Urothelium cell line (cell line): ENCODE results near the gene SORCS3.
A peak's percentile ranks its signal among the peaks of the same experiment; 100 is the strongest.

ENCODE experiments used
- DNase-seq: peaks from one replicate; pipeline ENCODE4 v3.0.0; 2011; ENCODE audit warnings: low spot score, mixed read lengths
- FAIRE-seq: peaks from 2 replicates; lab custom pipeline; 2011; peaks lifted over from hg19 to GRCh38; lab: Jason Lieb, UNC

Gene SORCS3

DNA sequence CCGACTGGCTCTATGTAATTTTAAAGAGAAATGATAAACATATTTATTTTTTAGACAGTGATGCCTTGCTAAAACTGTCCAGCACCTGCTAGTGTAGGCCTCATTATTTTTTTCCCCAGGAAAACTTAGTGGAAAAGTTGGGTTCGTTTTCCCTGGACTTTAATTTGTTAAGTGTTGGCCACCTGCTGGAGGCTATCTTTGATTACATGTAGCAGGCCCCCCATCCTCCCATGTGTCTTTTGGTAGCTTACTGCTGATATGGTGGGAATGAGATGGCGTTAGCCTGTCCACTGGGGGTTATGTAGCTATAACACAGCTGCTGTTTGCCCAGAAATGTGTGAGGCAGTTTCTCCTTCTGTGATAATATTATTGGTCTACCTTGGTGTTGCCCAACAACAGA lies 265.0 kb downstream of the SORCS3 start:
- no peak for DNase-seq
- no peak for FAIRE-seq

DNA sequence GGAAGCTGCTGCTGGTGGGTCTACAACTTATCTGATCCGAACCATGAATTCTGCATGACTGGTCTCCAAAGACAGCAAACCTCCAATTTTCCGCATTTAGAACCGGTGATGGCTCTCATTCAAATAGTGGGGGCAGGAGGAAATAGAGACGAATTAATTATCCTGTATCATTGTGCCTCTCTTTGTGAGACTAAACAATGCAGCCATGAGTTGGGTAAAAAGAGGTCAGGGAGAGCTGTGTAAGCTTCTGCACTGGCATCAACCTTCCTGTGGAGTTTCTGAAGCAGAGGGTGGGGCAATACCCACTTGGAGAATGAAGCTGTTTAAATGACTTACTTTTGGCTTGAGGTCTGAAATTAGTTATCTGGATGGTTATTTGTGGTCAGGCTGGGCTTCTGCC lies 266.4 kb downstream of the SORCS3 start:
- no peak for FAIRE-seq

GRCh38 chr10:104908581-104908980 lies 267.5 kb downstream of the SORCS3 start:
- no peak for DNase-seq
- FAIRE-seq: no peak

More for the DNA sequence above, 266.4 kb downstream of the SORCS3 start:
- DNase-seq: no peak

- FAIRE-seq (no peak), DNase-seq (no peak)
These were observed 269.6 kb downstream of the SORCS3 start for GRCh38 chr10:104910712-104911111.

DNA sequence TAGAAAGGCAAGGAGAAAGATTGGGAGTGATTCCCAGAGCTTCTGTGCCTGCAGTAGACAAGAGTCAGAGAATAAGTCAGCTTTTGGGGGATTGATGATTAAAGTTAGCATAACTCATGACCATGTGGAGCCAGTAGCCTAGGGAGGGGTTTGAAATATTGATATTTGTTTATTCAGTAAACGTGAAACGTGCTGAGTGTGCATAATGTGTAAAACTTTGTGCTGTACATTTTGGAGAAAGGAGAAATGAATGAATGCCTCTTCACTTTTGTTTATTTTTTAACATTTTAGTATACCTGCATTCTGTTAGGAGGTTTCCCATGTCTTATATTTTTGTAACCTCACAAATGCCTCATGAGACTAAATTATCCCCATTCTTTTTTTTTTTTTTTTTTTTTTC lies 272.3 kb downstream of the SORCS3 start:
- DNase-seq (no peak), FAIRE-seq (no peak)

GRCh38 chr10:104920476-104920875 lies 279.4 kb downstream of the SORCS3 start:
- no peak for DNase-seq
- FAIRE-seq: no peak

- DNase-seq (no peak), FAIRE-seq (no peak)
These were observed 280.7 kb downstream of the SORCS3 start for GRCh38 chr10:104921763-104922162.

GRCh38 chr10:104922810-104923209 lies 281.7 kb downstream of the SORCS3 start:
- DNase-seq (no peak), FAIRE-seq (no peak)

- FAIRE-seq (no peak), DNase-seq (no peak)
These were observed 282.4 kb downstream of the SORCS3 start for GRCh38 chr10:104923501-104923900.

DNA sequence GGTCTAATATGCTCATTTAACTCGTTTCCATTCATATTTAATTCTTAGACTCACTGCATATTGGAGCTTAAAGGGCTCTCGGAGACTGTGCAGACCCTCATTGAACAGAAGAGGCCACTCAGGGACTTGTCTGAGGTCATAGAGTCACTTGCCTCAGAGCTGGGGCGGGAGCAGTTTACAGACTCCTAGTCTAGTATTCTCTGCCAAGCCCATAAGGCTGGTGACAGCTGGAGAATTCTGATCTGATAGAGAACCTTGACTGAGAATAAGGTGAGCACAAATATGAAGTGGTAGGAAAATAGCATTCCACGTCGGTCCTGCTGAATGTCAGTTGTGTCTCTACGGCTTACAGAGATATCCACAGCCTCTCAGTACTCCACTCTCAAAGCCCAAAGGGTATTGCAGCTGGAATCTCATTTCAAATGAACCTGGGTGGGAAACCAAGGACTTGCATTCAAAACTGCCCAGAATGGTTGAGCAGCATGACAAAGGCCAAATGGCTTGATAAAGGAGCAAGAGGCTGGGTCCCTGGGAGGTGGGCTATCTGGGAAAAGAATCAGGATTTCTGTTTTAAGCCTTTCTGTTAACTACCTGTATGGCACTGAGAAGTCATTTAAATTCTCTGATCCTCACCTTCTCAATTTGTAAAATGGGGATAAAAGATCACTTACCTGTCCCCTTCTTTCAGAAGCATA lies 283.2 kb downstream of the SORCS3 start:
- FAIRE-seq (no peak), DNase-seq (no peak)

GRCh38 chr10:104925232-104925851 lies 284.3 kb downstream of the SORCS3 start:
- FAIRE-seq (no peak), DNase-seq (peak; percentile 31)

GRCh38 chr10:104928734-104929133 lies 287.6 kb downstream of the SORCS3 start:
- no peak for DNase-seq
- FAIRE-seq: no peak

DNA sequence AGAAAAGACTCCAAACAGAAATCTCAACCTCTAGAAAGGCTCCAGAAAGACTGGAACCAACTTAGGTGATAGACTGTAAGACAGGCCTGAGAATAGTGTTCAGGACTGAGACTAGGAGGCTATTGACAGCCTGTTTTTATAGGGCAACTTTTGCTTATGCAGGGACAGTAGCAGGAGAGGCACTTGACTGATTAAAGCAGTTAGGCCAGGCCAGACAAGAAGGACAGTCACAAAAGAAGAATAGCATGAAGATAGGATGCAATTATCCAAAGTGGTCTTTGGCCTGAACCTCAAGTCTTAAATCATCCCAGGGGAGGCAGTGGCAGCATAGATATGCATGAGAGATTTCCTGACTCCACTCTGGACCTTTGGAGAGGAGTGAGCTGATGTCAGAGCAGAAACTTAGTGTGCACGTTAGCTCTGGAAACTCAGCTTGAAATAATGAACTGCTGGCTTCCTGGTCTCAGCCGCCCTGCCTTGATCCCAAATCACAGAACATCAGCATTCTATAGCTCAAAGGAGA lies 290.6 kb downstream of the SORCS3 start:
- DNase-seq (no peak), FAIRE-seq (no peak)

DNA sequence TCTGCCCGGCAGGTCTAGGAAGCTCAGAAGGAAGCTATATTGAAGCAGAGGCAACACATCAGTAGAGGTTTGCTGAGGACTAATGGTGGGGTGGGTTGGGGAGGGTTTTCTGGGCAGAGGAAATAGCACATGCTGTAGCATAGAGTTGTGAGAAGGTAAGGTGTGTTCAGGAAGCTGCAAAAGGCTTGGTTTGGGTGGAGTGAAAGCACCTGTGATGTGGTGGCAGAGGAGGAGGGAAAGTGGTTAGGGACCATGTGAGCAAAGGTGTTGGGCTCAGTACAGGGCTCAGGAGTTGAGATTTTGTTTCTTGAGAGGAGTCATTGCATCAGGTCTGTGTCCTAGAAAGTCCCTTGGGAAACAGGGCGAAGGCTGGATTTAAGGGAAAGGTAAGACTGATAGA lies 294.6 kb downstream of the SORCS3 start:
- DNase-seq: no peak
- FAIRE-seq: no peak

GRCh38 chr10:104937567-104937966 lies 296.5 kb downstream of the SORCS3 start:
- peak; percentile 87 for DNase-seq
- FAIRE-seq: peak; percentile 93

- no peak for DNase-seq
- FAIRE-seq: no peak
These were observed 296.9 kb downstream of the SORCS3 start for GRCh38 chr10:104938031-104938430.

DNA sequence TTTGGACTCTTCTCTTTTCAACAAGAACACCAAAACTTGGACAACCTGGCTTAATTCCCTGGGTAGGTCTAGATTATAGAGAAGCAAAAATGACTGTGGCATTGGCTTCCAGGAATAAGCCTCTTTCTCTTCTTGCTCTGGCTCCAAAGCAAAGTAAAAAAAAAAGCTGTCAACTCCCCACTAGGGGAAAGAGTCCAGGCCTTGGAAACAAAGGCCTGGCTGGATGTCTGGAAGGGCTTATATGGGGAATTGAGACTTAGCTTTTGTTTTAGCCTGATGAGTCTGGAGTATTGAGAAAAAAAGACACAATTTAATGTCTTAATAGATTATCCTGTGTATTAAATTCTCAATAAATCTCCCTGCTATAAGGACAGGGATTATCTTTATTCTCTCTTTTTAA lies 300.6 kb downstream of the SORCS3 start:
- no peak for DNase-seq
- FAIRE-seq: no peak

DNA sequence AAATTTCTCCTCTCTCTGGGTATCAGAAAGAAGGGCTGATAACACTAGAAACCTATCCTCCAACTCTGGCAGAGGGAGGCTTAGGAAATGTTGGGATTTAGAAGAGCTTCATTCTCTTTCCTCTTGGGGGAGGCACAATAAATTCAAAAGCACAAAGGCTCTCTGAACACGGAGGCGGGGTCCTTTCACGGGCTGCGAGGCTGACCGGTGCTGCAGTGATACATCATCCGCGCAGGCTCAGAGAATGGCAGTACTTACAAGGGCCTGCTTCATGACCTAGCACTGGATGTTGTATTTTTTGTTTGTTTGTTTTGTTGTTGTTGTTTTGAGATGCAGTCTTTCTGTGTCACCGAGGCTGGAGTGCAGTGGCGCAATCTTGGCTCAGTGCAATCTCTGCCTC lies 306.2 kb downstream of the SORCS3 start:
- FAIRE-seq (no peak), DNase-seq (no peak)

- DNase-seq (no peak), FAIRE-seq (no peak)
These were observed 316.2 kb downstream of the SORCS3 start for GRCh38 chr10:104957178-104957841.

DNA sequence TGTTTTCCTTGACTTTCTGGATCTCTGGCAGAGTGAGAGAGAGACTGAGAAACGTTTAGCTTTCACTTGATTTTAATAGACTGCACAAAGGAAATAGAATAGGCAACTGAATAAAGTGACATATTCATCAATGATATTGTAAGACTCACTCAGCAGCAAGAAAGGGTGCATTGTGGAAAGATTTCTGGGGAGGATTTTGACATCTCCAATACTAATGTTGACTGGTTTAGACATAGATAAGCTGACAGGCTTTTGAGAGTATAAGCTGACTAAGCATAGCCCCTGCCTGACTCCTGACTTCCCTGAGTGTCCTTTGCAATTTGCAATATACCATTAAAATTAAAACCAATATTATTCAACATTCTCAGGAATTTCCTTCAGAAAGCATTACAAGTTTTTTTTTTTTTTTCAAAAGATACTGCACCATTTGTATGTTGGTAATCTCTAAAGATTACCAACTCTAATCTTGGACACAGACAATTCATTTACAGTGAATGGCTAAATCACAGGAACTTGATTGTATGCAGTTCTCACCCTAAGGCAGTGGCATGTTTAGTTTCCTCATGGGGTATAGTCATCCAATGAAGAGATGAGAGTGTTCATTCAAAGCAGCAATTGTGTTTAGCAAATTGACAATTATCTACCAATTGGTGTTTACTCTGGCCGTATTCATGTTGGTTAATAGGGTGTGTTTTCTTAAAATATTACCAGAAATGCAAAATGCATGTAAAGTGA lies 325.6 kb downstream of the SORCS3 start:
- FAIRE-seq (no peak), DNase-seq (no peak)

GRCh38 chr10:104980368-104980767 lies 339.3 kb downstream of the SORCS3 start:
- no peak for DNase-seq
- no peak for FAIRE-seq
